Type B pancreatic cell (in vitro differentiated cells): ENCODE measurements around the gene MCOLN3. TPM values are rescaled to one million over a fixed set of nuclear protein-coding genes. Genes with fewer than 3 reads are reported as not detected.

Experiments
- DNase-seq: peaks from one replicate; pipeline ENCODE4 v3.0.0; 2021; ENCODE audit warnings: mixed read lengths; ENCODE audit not compliant: unreplicated experiment; ENCODE audit errors: extremely low spot score
- H3K27ac Mint-ChIP-seq: 2 replicates; pipeline ENCODE4 v1.8.0; 2021; ENCODE audit warnings: mild to moderate bottlenecking, mixed read lengths
- H3K27me3 Mint-ChIP-seq: 2 replicates; pipeline ENCODE4 v1.8.0; 2021; ENCODE audit warnings: mixed read lengths
- H3K36me3 Mint-ChIP-seq: 2 replicates; pipeline ENCODE4 v1.8.0; 2021; ENCODE audit warnings: mixed read lengths
- H3K4me1 Mint-ChIP-seq: one replicate; pipeline ENCODE4 v1.8.0; 2021; ENCODE audit warnings: mixed read lengths; ENCODE audit not compliant: unreplicated experiment
- H3K4me3 Mint-ChIP-seq: 2 replicates; pipeline ENCODE4 v1.8.0; 2021; ENCODE audit warnings: mild to moderate bottlenecking, mixed read lengths
- H3K9me3 Mint-ChIP-seq: 2 replicates; pipeline ENCODE4 v1.8.0; 2021; ENCODE audit warnings: mixed read lengths
- CTCF ChIP-seq: fragments of 200-600 bp; sonication (generic); conservative IDR thresholded peaks from 2 replicates; pipeline ENCODE4 v1.5.0; 2021; ENCODE audit warnings: antibody characterized with exemption, mild to moderate bottlenecking
- total RNA-seq: library from RNA; stranded (reverse); gene quantifications from 2 replicates; pipeline ENCODE4 v1.2.1, GENCODE V29; 2021; ENCODE audit warnings: low replicate concordance

MCOLN3 gene
- total RNA-seq, 1 donor from 2014 or later: 3.4 TPM

DNA sequence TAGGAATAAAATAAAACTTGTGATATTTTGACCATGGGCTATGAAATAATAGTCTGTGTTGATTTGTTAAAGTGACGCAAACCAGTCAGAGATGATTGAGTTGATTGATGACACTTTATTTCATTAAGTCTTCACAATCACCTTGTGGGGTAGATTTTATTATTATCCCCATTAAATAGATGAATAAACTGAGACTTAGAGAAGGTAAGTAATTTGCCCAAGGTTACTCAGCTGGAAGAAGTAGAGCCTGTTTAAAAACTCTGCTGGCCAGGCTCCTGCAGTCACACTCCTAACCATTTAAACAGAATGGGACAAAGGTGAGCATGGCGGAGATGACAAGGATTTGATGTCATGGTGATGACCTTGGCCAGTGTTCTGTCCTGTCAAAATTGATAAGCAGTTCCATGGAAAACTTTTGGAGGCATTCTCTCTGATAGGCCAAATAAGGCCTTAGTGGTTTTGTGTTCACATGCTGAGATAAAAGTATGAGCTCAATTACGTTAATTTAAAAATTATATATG, 22.7 kb upstream of the MCOLN3 start:
- peaks cover 9% of the 10 kb centered on the region for H3K36me3 Mint-ChIP-seq
- no peaks in the 10 kb centered on the region for H3K9me3 Mint-ChIP-seq
- DNase-seq: no peak
- no peak overlapping the region for H3K4me3 Mint-ChIP-seq
- no peaks in the 10 kb centered on the region for H3K27me3 Mint-ChIP-seq
- TF ChIP-seq CTCF: no peak
- peaks cover 5% of the 10 kb centered on the region for H3K4me1 Mint-ChIP-seq
- no peak overlapping the region for H3K27ac Mint-ChIP-seq

- Mint-ChIP-seq H3K27me3 (no peaks in the 10 kb centered on the region), H3K9me3 (no peaks in the 10 kb centered on the region), H3K27ac (no peak overlapping the region), H3K36me3 (no peaks in the 10 kb centered on the region), H3K4me1 (peaks cover 5% of the 10 kb centered on the region), H3K4me3 (no peak overlapping the region)
- no peak for TF ChIP-seq CTCF
- no peak for DNase-seq
These were observed 20.5 kb upstream of the MCOLN3 start for GRCh38 chr1:85068846-85069245.

- Mint-ChIP-seq H3K9me3 (no peaks in the 10 kb centered on the region), H3K27me3 (no peaks in the 10 kb centered on the region), H3K4me1 (peaks cover 26% of the 10 kb centered on the region), H3K36me3 (no peaks in the 10 kb centered on the region), H3K27ac (no peak overlapping the region), H3K4me3 (no peak overlapping the region)
- no peak for TF ChIP-seq CTCF
- DNase-seq: no peak
These were observed 17.2 kb upstream of the MCOLN3 start for GRCh38 chr1:85065550-85065949.

DNA sequence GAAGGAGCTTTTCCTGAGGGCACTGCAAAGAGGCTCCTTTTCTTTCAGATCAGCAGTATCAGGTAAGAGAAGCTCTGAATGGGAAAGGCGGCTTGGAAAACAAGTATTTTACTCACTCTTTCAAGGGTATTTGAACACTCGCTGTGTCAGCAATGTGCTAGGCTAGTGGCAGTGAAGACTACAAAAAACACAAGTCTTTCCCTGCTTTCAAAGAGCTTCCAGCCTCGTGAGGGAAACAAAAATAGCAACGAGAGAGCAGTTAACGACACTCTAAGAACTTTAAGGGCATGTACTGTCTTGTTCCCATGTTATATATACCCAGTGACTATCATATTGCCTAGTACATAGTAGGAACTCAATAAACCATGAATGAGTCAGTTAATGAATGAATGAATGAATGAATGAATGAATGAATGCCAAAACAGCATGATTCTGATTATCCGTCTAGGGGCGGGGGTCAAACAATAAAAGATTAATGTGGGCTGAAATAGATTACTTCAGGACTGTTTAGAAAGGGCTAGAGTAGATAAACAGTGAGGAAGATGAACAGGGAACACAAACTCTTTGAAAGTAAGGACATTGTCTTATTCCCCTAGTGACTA, 14.2 kb upstream of the MCOLN3 start:
- Mint-ChIP-seq H3K4me3 (peak overlapping the region; percentile 89), H3K4me1 (peaks cover 24% of the 10 kb centered on the region), H3K36me3 (no peaks in the 10 kb centered on the region), H3K27ac (peak overlapping the region; percentile 91), H3K27me3 (no peaks in the 10 kb centered on the region), H3K9me3 (no peaks in the 10 kb centered on the region)
- DNase-seq: no peak
- no peak for TF ChIP-seq CTCF

DNA sequence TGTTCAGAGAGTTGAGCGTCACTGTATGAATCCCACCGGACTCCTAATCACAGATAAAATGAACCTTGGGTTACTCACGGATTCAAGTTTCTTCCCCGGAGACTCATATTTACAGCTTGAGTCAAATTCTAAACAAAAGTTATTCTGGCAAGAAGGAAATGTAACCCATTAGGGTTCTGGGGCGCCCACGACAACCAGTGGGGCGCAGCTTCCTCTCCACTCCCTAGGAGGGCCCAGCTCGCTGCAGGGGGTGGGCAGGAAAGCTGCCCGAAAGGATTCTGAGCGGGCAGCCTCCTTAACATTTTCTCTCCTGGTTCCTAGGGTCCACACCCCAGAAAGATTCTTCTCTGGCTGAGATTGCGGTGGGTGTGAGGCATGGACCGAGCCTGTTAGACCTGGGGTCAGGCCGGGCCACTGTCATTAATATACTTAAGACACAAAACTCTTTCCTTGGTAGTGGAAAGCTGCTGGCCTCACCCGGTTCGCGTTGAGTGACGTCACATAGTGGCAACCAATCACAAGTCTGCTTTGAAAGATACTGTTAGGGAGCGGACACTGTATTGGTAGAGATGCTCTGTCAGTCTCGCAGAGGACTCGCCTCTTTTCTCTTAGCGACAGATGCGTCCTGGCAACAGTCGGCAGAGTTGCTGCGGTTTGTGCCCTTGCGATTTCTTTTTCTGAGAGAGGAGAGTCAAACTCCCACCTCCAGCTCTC, 13.6 kb upstream of the MCOLN3 start:
- Mint-ChIP-seq H3K9me3 (no peaks in the 10 kb centered on the region), H3K27me3 (no peaks in the 10 kb centered on the region), H3K36me3 (no peaks in the 10 kb centered on the region), H3K27ac (peak overlapping the region; percentile 91), H3K4me3 (peak overlapping the region; percentile 89), H3K4me1 (peaks cover 23% of the 10 kb centered on the region)
- TF ChIP-seq CTCF: no peak
- DNase-seq: peak; percentile 89
